Measurements from ENCODE around the gene ST7L.

ST7L gene

GRCh38 chr1:112517231-112517630 is 101.7 kb downstream of the ST7L start:
- TF ChIP-seq, protein P1, sequence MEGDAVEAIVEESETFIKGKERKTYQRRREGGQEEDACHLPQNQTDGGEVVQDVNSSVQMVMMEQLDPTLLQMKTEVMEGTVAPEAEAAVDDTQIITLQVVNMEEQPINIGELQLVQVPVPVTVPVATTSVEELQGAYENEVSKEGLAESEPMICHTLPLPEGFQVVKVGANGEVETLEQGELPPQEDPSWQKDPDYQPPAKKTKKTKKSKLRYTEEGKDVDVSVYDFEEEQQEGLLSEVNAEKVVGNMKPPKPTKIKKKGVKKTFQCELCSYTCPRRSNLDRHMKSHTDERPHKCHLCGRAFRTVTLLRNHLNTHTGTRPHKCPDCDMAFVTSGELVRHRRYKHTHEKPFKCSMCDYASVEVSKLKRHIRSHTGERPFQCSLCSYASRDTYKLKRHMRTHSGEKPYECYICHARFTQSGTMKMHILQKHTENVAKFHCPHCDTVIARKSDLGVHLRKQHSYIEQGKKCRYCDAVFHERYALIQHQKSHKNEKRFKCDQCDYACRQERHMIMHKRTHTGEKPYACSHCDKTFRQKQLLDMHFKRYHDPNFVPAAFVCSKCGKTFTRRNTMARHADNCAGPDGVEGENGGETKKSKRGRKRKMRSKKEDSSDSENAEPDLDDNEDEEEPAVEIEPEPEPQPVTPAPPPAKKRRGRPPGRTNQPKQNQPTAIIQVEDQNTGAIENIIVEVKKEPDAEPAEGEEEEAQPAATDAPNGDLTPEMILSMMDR (IDR thresholded peaks at IDR 0.05; ENCODE audit: extremely low read depth, missing control alignments): no peak
- DNase-seq (ENCODE audit: low spot score): no peak

DNA sequence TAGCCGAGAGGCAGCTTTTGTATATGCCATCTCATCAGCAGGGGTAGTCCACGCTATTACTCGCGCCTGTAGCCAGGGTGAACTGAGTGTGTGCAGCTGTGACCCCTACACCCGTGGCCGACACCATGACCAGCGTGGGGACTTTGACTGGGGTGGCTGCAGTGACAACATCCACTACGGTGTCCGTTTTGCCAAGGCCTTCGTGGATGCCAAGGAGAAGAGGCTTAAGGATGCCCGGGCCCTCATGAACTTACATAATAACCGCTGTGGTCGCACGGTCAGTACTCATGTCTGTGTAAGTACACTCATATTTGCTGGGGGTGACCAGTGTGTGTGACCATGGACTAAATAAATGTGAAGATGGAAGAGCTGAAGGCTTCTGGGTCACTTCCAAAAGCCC is 102.8 kb downstream of the ST7L start:
- DNase-seq (ENCODE audit: low spot score): no peak
- TF ChIP-seq, protein P1 (IDR thresholded peaks at IDR 0.05; ENCODE audit: extremely low read depth, missing control alignments): no peak

DNA sequence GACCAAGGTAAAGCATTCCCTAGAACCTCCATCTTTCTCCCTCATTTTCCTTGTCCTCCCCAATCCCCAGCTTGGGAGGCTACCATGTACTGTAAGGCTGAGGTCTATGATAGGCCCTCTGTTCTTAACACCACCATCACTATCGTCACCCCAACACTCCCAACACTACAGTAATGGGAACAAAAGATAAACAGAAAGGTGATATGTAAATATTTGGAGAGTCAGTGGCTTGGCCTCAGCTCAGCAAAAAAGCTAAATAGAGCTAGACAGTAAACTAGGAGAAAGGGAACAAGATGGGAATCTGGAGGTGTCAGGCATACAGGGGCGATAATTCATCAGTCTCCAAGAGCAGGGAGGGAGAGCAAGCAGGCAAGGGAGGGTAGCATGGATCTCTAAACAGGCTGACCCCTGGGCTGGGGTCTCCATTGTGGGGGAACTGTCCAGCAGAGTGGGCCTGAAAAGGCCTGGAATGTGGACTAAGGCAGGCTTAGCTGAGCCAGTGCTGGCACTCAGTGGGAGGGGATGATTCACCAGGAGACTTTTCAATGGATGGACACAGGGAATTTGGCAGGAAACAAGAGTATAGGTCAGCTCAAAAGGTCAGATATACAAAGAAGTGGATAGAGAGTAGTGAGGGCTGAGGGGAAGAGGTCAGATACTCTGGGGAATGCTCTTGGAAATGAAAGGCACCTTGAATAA is 103.5 kb downstream of the ST7L start:
- TF ChIP-seq, protein P1 (IDR thresholded peaks at IDR 0.05; ENCODE audit: extremely low read depth, missing control alignments): no peak
- DNase-seq (ENCODE audit: low spot score): no peak

DNA sequence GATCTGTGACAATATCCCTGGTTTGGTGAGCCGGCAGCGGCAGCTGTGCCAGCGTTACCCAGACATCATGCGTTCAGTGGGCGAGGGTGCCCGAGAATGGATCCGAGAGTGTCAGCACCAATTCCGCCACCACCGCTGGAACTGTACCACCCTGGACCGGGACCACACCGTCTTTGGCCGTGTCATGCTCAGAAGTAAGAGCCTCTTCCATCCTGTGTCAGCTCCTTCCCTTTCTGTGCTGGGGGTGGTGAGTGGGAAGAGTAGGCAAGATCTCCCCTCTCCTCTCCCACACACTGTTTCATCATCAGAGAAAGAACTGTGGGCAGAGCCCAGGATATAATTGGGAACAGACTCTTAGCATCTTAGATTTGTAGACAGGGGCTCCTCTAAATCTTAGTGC is 104.0 kb downstream of the ST7L start:
- TF ChIP-seq, protein P1 (IDR thresholded peaks at IDR 0.05; ENCODE audit: extremely low read depth, missing control alignments): no peak
- no peak for DNase-seq (ENCODE audit: low spot score)

GRCh38 chr1:112513112-112513870 is 105.7 kb downstream of the ST7L start:
- no peak for DNase-seq (ENCODE audit: low spot score)
- TF ChIP-seq, protein P1 (IDR thresholded peaks at IDR 0.05; ENCODE audit: extremely low read depth, missing control alignments): no peak

DNA sequence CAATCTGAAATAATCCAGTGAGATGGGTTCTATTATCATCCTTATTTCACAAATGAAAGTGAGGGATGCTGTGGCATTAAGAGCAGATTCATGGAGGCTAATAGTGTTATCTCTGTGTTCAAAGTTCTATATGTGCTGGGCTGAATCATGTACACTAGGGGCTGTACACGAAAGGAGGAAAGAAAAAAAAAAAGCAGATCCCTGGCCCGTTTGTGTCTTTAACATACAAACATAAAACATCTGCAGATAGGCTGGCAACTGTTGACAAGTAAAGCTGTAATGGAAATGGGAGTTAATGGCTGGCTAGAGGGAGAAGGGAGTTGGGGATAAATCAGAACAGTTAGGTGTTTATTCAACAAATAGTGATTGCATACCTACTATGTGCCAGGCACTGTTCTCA is 107.0 kb downstream of the ST7L start:
- no peak for DNase-seq (ENCODE audit: low spot score)
- TF ChIP-seq, protein P1 (IDR thresholded peaks at IDR 0.05; ENCODE audit: extremely low read depth, missing control alignments): no peak

DNA sequence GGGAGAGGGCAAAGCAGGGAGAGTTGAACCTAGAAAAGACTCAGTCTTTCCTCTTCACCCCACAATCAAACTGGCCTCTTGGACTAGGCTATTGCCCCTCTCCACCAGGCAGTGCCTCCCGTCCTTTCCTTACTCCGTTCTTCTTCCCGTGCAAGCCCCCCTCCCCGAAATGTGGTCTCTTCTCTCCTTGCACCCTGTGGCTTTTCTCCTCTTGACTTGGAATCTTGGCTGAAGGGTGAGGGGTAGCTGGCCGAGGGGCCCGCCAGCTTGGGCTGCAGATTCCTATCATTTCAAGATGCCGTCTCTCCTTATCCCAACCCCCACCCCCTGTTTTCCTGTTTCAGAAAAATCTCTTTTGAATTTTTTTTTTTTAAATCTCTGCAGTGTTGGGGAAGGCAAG is 108.6 kb downstream of the ST7L start:
- no peak for DNase-seq (ENCODE audit: low spot score)
- TF ChIP-seq, protein P1 (IDR thresholded peaks at IDR 0.05; ENCODE audit: extremely low read depth, missing control alignments): no peak

Data from GM20000 (cell line).